Measurements from ENCODE around the gene LLGL2.
A peak's percentile ranks its signal among the peaks of the same experiment; 100 is the strongest.

The LLGL2 gene

GRCh38 chr17:75511270-75511609, 14.3 kb upstream of the LLGL2 start:
- H3K27ac ChIP-seq = no peak overlapping the region

DNA sequence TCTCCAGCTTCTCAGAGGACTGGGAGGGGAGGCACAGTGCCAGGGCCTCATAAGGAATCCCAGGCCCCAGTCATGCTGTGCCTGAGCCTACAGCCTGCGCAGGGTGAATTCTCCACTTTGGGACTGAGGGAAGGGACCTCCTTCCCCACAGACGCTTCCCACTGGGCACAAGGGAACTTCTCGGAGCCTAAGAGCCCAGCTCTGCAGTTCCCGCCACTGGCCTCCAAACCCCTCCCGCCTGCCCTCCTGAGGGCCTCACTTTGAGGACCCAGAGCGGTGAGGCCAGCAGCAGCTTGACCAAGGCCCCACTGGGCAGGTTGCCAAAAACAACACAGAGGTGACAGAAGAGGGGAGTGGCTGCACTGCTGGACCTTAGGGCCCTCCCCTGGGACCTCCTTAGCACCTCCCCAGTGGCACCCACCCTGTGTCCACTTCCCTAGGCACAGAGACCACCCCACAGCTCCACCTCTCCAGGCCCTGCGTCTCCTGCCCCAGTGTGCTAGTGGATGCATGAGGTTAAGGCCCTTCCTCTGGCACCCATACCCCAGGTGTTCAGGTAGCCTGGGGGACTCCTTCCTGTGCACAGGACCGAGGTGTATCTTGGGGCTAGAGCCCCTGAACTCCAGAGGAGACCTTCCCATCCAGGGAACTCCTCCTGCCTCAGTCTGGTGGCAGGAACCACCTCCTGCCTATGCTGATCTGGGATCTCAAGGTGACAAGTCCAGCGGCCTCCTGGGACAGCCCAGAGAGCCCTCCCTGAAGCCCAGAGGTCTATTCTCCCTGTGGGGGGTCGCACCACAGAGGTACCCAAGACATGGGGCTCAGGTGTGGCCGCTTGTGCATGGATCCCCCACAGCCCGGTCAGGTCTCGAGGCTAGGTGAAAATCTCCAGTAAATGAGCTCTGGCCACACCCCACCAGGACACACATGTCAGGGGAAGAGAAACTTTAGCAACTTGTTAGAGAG, 13.6 kb upstream of the LLGL2 start:
- TF ChIP-seq CTCF (conservative IDR thresholded peaks at IDR 0.05) (no peak), ZFX (IDR thresholded peaks at IDR 0.05) (no peak)
- no peak overlapping the region for H3K27ac ChIP-seq

More at GRCh38 chr17:75511270-75511609, 14.3 kb upstream of the LLGL2 start:
- TF ChIP-seq ZFX (IDR thresholded peaks at IDR 0.05) = no peak
- no peak for TF ChIP-seq CTCF (conservative IDR thresholded peaks at IDR 0.05)

- TF ChIP-seq ZFX (IDR thresholded peaks at IDR 0.05) (no peak), CTCF (conservative IDR thresholded peaks at IDR 0.05) (no peak)
- no peak overlapping the region for H3K27ac ChIP-seq
Measured at GRCh38 chr17:75512926-75513640, 12.4 kb upstream of the LLGL2 start.

DNA sequence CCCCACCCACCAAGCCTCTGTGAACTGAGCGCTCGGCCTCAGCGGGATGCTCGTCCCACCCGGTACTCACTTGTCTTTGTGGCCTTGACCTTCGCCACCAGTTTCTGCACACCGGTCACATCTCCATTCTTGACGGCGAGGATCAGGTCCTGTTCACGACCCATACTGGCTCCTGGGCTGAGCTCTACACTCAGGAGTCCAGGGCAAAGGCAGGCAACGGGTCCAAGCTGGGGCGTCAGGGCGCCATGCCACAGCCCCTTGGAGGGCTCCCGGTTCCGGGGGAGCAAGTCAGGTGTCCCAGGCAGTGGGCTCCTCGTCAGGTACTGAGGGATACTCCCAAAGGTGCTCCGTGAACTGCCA, 11.9 kb upstream of the LLGL2 start:
- TF ChIP-seq ZFX (IDR thresholded peaks at IDR 0.05) (no peak), CTCF (conservative IDR thresholded peaks at IDR 0.05) (no peak)
- no peak overlapping the region for H3K27ac ChIP-seq

- TF ChIP-seq ZFX (IDR thresholded peaks at IDR 0.05) = no peak
- no peak for TF ChIP-seq CTCF (conservative IDR thresholded peaks at IDR 0.05)
- peak overlapping the region; percentile 89 for H3K27ac ChIP-seq
Measured at GRCh38 chr17:75514299-75514918, 11.1 kb upstream of the LLGL2 start.

DNA sequence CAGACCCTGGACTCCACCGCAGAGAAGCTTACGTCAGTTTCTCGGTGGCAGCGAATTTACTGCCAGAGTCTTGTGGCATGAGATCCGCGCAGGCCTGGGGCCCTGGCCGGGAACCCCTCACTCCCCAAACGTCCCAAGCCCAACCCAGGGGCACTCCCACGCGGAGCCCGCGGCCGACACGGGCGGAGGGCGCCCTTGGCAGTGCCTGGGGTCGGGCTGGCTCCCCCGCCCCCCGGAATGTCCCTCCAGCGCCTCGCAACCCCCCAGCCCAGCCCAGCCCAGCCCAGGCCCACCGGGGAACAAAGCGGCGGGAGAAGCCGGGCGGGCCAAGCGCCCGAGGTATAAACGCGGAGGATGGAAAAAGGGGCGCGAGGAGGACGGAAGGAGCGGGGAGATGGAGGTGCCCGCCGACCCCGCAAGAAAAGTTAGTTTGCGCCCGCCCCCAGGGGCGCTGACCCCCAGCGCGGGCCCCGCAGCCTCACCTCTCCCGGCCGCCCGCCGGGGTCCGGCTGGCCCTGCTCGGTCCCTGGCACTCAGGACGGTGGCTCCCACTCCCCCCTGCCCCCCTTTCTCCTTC, 10.5 kb upstream of the LLGL2 start:
- H3K27ac ChIP-seq = peak overlapping the region; percentile 89

More for the DNA sequence above, 10.5 kb upstream of the LLGL2 start:
- TF ChIP-seq ZFX (IDR thresholded peaks at IDR 0.05) (peak; percentile 62; the same call in 1 of the 2 replicates), CTCF (conservative IDR thresholded peaks at IDR 0.05) (no peak)
